SK-N-SH treated with all-trans-retinoic acid at 6 μM for 48 hours (cell line): ENCODE data around the gene LTF.

ENCODE experiments used
- ATAC-seq: fragments of 200-7000 bp; cut with Tn5 transposase; 3 replicates; pipeline ENCODE4 v1.9.1; 2020; ENCODE audit warnings: mild to moderate bottlenecking, moderate library complexity
- ARNTL ChIP-seq: fragments of 450-650 bp; formaldehyde crosslinking; IDR thresholded peaks from 2 replicates; pipeline ENCODE4 v1.5.0; 2020; ENCODE audit warnings: low read depth, mild to moderate bottlenecking, moderate library complexity, borderline replicate concordance
- BACH2 ChIP-seq: fragments of 250-450 bp; sonication (Bioruptor Pico); IDR thresholded peaks from 2 replicates; pipeline ENCODE4 v1.9.0; 2021; ENCODE audit warnings: mild to moderate bottlenecking, borderline replicate concordance
- CSDC2 ChIP-seq: fragments of 250-450 bp; sonication (Bioruptor Pico); IDR thresholded peaks from 2 replicates; pipeline ENCODE4 v1.5.0; 2020; ENCODE audit warnings: mild to moderate bottlenecking, moderate library complexity
- ESRRG ChIP-seq: fragments of 250-450 bp; sonication (Bioruptor Pico); IDR thresholded peaks from 2 replicates; pipeline ENCODE4 v1.6.1; 2021; ENCODE audit warnings: mild to moderate bottlenecking
- GLIS3 ChIP-seq: fragments of 250-450 bp; sonication (Bioruptor Pico); IDR thresholded peaks from 2 replicates; pipeline ENCODE4 v1.5.0; 2020; ENCODE audit warnings: mild to moderate bottlenecking, moderate library complexity
- ISL1 ChIP-seq: fragments of 250-450 bp; sonication (Bioruptor Pico); IDR thresholded peaks from 2 replicates; pipeline ENCODE4 v2.1.2; 2022; ENCODE audit warnings: mild to moderate bottlenecking, moderate library complexity
- OSR1 ChIP-seq: fragments of 250-450 bp; sonication (Bioruptor Pico); IDR thresholded peaks from 2 replicates; pipeline ENCODE4 v1.8.0; 2022; ENCODE audit warnings: moderate library complexity, mild to moderate bottlenecking, inconsistent platforms
- PPARA ChIP-seq: fragments of 250-450 bp; sonication (Bioruptor Pico); IDR thresholded peaks from 2 replicates; pipeline ENCODE4 v1.5.0; 2020; ENCODE audit warnings: mild to moderate bottlenecking, borderline replicate concordance
- SNAI2 ChIP-seq: fragments of 250-450 bp; sonication (Bioruptor Pico); IDR thresholded peaks from 2 replicates; pipeline ENCODE4 v1.5.0; 2020; ENCODE audit warnings: mild to moderate bottlenecking, moderate library complexity
- TOX ChIP-seq: fragments of 250-450 bp; sonication (Bioruptor Pico); IDR thresholded peaks from 2 replicates; pipeline ENCODE4 v1.8.0; 2021; ENCODE audit warnings: mild to moderate bottlenecking, moderate library complexity, borderline replicate concordance
- ZC3H10 ChIP-seq: fragments of 250-450 bp; sonication (Bioruptor Pico); IDR thresholded peaks from 2 replicates; pipeline ENCODE4 v1.5.1; 2021; ENCODE audit warnings: mild to moderate bottlenecking, moderate library complexity
- ZFP3 ChIP-seq: fragments of 250-450 bp; sonication (Bioruptor Pico); IDR thresholded peaks from 2 replicates; pipeline ENCODE4 v1.5.0; 2020; ENCODE audit warnings: mild to moderate bottlenecking, moderate library complexity
- ZFP30 ChIP-seq: fragments of 450-650 bp; formaldehyde crosslinking; IDR thresholded peaks from 2 replicates; pipeline ENCODE4 v1.5.0; 2022; ENCODE audit warnings: mild to moderate bottlenecking, moderate library complexity
- ZNF565 ChIP-seq: fragments of 450-650 bp; formaldehyde crosslinking; conservative IDR thresholded peaks from 2 replicates; pipeline ENCODE4 v1.5.0; 2020; ENCODE audit warnings: low read depth, mild to moderate bottlenecking, moderate library complexity
- ZNF70 ChIP-seq: fragments of 450-650 bp; formaldehyde crosslinking; IDR thresholded peaks from 2 replicates; pipeline ENCODE4 v1.5.0; 2020; ENCODE audit warnings: mild to moderate bottlenecking, moderate library complexity
- ZNF8 ChIP-seq: fragments of 450-650 bp; formaldehyde crosslinking; IDR thresholded peaks from 2 replicates; pipeline ENCODE4 v1.5.0; 2020; ENCODE audit warnings: mild to moderate bottlenecking, moderate library complexity
- TF ChIP-seq, protein P1 (sequence below): fragments of 250-450 bp; sonication (Bioruptor Pico); IDR thresholded peaks from 2 replicates; pipeline ENCODE4 v1.8.0; 2021; ENCODE audit warnings: low read depth, mild to moderate bottlenecking, moderate library complexity, borderline replicate concordance
- TF ChIP-seq, protein P2 (sequence below): fragments of 250-450 bp; sonication (Bioruptor Pico); IDR thresholded peaks from 2 replicates; pipeline ENCODE4 v1.5.1; 2021; ENCODE audit warnings: mild to moderate bottlenecking, moderate library complexity
- TF ChIP-seq, protein P3 (sequence below): fragments of 250-450 bp; sonication (Bioruptor Pico); IDR thresholded peaks from 2 replicates; pipeline ENCODE4 v1.5.0; 2020; ENCODE audit warnings: mild to moderate bottlenecking, moderate library complexity
- TF ChIP-seq, protein P4 (sequence below): fragments of 250-450 bp; sonication (Bioruptor Pico); IDR thresholded peaks from 2 replicates; pipeline ENCODE4 v1.8.0; 2020; ENCODE audit warnings: mild to moderate bottlenecking, moderate library complexity, borderline replicate concordance

LTF gene

DNA sequence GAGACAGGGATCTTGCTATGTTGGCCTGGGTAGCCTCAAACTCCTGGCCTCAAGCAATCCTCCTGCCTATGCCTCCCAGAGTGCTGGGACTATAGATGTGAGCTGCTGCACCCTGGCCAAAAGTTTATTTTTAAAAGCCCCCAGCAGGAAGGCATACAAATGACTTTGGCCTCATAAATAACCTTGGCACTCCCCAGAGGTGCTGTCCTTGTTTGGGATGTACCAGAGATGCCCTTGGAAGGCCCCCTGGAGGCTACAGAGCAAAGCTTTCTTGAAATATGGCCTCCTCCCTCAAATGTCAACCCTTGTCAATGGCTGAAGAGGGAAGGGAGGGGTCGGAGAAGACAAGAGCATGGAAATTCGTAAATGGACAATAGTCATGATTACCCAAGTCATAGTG lies 19.1 kb upstream of the LTF start (continued):
- TF ChIP-seq, protein P1, sequence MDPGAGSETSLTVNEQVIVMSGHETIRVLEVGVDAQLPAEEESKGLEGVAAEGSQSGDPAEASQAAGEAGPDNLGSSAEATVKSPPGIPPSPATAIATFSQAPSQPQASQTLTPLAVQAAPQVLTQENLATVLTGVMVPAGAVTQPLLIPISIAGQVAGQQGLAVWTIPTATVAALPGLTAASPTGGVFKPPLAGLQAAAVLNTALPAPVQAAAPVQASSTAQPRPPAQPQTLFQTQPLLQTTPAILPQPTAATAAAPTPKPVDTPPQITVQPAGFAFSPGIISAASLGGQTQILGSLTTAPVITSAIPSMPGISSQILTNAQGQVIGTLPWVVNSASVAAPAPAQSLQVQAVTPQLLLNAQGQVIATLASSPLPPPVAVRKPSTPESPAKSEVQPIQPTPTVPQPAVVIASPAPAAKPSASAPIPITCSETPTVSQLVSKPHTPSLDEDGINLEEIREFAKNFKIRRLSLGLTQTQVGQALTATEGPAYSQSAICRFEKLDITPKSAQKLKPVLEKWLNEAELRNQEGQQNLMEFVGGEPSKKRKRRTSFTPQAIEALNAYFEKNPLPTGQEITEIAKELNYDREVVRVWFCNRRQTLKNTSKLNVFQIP (CRISPR knock-in tag) = no peak
- TF ChIP-seq BACH2 (no peak), ZFP3 (CRISPR knock-in tag) (no peak), TOX (CRISPR knock-in tag) (no peak), ZFP30 (CRISPR knock-in tag) (no peak), GLIS3 (CRISPR knock-in tag) (no peak)

DNA sequence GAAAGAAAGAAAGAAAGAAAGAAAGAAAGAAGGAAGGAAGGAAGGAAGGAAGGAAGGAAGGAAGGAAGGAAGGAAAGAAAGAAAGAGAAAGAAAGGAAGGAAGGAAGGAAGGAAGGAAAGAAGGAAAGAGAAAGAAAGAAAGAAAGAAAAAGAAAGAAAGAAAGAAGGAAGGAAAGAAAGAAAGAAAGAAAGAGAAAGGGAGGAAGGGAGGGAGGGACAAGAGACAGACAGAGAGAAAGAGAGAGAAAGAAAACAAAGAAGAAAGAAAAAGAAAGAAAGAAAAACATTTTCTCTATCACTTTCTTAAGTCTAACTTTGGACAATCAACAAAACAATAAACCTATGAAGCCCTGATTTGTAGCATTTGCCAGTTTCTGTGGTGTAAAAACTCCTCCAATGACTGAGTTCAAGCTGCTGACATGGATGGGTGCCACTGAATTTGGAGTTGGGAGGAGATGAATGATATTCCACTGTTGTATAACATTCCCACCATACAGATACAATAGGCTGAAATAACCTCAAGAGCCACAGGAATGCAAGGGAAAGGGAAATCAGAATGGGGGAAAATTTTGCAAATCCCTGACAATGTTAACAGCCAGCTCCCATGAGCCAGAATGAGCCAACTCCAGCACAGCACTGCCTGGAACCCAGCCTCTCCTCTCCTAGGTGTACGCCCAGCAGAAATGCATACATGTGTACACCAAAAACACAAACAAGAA lies 18.1 kb upstream of the LTF start:
- TF ChIP-seq, protein P2, sequence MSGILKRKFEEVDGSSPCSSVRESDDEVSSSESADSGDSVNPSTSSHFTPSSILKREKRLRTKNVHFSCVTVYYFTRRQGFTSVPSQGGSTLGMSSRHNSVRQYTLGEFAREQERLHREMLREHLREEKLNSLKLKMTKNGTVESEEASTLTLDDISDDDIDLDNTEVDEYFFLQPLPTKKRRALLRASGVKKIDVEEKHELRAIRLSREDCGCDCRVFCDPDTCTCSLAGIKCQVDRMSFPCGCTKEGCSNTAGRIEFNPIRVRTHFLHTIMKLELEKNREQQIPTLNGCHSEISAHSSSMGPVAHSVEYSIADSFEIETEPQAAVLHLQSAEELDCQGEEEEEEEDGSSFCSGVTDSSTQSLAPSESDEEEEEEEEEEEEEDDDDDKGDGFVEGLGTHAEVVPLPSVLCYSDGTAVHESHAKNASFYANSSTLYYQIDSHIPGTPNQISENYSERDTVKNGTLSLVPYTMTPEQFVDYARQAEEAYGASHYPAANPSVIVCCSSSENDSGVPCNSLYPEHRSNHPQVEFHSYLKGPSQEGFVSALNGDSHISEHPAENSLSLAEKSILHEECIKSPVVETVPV (CRISPR knock-in tag) = no peak
- TF ChIP-seq SNAI2 = no peak
- TF ChIP-seq, protein P1 (CRISPR knock-in tag) = no peak
- no peak for ATAC-seq

DNA sequence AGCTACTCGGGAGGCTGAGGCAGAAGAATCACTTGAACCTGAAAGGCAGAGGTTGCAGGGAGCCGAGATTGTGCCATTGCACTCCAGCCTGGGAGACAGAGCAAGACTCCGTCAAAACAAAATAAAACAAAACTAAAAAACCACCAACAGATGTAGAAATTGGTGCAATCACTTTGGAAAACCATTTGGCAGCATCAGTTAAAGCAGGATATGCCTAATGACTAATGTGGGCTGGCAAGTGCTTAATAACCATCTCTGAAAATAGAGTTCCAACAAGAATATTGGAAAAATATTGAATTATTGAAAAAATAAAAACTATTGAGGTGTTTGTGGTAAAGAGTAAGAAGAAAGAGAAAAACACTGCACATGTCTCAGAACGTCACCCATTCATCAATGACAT lies 16.9 kb upstream of the LTF start:
- TF ChIP-seq ZFP30 (CRISPR knock-in tag) = no peak
- no peak for TF ChIP-seq SNAI2
- TF ChIP-seq, protein P3, sequence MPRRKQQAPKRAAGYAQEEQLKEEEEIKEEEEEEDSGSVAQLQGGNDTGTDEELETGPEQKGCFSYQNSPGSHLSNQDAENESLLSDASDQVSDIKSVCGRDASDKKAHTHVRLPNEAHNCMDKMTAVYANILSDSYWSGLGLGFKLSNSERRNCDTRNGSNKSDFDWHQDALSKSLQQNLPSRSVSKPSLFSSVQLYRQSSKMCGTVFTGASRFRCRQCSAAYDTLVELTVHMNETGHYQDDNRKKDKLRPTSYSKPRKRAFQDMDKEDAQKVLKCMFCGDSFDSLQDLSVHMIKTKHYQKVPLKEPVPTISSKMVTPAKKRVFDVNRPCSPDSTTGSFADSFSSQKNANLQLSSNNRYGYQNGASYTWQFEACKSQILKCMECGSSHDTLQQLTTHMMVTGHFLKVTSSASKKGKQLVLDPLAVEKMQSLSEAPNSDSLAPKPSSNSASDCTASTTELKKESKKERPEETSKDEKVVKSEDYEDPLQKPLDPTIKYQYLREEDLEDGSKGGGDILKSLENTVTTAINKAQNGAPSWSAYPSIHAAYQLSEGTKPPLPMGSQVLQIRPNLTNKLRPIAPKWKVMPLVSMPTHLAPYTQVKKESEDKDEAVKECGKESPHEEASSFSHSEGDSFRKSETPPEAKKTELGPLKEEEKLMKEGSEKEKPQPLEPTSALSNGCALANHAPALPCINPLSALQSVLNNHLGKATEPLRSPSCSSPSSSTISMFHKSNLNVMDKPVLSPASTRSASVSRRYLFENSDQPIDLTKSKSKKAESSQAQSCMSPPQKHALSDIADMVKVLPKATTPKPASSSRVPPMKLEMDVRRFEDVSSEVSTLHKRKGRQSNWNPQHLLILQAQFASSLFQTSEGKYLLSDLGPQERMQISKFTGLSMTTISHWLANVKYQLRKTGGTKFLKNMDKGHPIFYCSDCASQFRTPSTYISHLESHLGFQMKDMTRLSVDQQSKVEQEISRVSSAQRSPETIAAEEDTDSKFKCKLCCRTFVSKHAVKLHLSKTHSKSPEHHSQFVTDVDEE = no peak
- TF ChIP-seq ZNF70 (CRISPR knock-in tag) = no peak
- no peak for TF ChIP-seq ESRRG (CRISPR knock-in tag)
- ATAC-seq = no peak

DNA sequence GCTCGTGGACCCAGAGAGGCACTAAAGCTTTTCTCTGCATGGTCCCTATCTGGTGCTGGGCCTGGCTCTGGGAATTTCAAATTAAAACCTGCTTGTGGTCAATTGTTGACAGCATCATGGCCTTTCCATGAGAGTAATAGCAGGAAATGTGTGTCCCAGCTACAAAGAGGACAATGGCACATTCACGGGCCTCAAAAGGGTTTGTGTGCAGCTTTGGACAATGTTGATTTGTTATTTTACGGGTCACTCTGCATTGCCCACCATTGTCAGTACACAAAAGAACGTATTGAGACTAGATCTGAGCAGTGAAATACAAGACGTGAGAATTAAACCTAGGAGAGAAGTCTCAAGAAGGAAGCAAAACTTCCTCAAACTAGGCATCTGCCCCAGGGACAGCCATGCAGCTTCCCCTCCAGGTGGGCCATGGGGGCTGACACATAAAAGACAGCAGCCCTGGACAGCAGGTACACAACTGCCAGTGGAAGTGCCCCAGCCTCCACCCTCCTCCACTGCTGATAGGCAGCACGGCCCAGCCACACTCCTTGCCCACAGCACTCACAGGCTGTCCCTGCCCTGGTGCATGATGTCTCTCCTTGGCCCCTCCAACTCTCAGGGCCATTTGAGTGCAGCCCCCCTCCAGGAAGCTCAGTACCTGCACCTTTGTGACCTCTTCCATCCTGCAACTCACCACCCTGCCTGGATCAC lies 15.9 kb upstream of the LTF start:
- ATAC-seq = no peak
- TF ChIP-seq SNAI2 = no peak

DNA sequence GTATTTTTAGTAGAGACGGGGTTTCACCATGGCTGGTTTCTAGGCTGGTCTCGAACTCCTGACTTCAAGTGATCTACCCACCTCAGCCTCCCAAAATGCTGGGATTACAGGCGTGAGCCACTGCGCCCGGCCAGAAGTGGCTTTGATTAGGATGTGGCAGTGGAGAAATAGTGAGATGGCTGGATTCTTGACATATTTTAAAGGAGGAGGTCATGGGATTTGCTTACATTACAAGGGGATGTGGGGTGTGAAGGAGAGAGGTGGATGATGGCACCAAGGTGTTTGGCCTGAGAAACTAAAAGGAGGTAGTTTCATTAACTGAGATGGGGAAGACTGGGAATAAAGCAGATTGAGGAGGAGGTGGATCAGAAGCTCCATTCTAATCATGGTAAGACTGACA lies 15.0 kb upstream of the LTF start:
- ATAC-seq = no peak
- TF ChIP-seq GLIS3 (CRISPR knock-in tag) (no peak), SNAI2 (no peak), ZC3H10 (CRISPR knock-in tag) (no peak), PPARA (CRISPR knock-in tag) (no peak), ZNF8 (CRISPR knock-in tag) (no peak), CSDC2 (CRISPR knock-in tag) (no peak), ZFP3 (CRISPR knock-in tag) (no peak), ZNF70 (CRISPR knock-in tag) (no peak), ARNTL (no peak), ZNF565 (CRISPR knock-in tag) (no peak), ESRRG (CRISPR knock-in tag) (no peak), BACH2 (no peak), ISL1 (CRISPR knock-in tag) (no peak), OSR1 (no peak)
- TF ChIP-seq, protein P4, sequence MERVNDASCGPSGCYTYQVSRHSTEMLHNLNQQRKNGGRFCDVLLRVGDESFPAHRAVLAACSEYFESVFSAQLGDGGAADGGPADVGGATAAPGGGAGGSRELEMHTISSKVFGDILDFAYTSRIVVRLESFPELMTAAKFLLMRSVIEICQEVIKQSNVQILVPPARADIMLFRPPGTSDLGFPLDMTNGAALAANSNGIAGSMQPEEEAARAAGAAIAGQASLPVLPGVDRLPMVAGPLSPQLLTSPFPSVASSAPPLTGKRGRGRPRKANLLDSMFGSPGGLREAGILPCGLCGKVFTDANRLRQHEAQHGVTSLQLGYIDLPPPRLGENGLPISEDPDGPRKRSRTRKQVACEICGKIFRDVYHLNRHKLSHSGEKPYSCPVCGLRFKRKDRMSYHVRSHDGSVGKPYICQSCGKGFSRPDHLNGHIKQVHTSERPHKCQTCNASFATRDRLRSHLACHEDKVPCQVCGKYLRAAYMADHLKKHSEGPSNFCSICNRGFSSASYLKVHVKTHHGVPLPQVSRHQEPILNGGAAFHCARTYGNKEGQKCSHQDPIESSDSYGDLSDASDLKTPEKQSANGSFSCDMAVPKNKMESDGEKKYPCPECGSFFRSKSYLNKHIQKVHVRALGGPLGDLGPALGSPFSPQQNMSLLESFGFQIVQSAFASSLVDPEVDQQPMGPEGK (CRISPR knock-in tag) = no peak
- TF ChIP-seq, protein P1 (CRISPR knock-in tag) = no peak
- TF ChIP-seq, protein P2 (CRISPR knock-in tag) = no peak
